ENCODE data around the gene CEACAM8.

GRCh38 chr19:42601811-42602443 is 7.2 kb upstream of the CEACAM8 start:
- TF ChIP-seq EZH2 (IDR thresholded peaks at IDR 0.05; ENCODE audit: insufficient read depth, poor library complexity, severe bottlenecking) (no peak), EZH2phosphoT487 (IDR thresholded peaks at IDR 0.05; ENCODE audit: insufficient read depth, low read depth) (no peak)

Data from GM23248 (cell line).